Measurements from ENCODE around the gene TMEM260.

The TMEM260 gene

GRCh38 chr14:56579345-56580220 is at the start of gene TMEM260:
TMEM260 (plus strand) TSS chr14:56579798; CDS start chr14:56579915, 117 bp downstream.
- no peaks in the 10 kb centered on the region for H3K36me3 ChIP-seq (ENCODE audit: low read depth)
- H3K27me3 ChIP-seq (ENCODE audit: insufficient read depth, poor library complexity, severe bottlenecking): no peaks in the 10 kb centered on the region
- ATAC-seq (ENCODE audit: low read depth) (peak; percentile 83), DNase-seq (ENCODE audit: low spot score) (peak; percentile 81)
- H3K4me1 ChIP-seq (ENCODE audit: insufficient read depth, poor library complexity, severe bottlenecking): peaks cover 28% of the 10 kb centered on the region
- peak; percentile 99 for TF ChIP-seq CTCF (IDR thresholded peaks at IDR 0.05; ENCODE audit: poor library complexity, severe bottlenecking)
- no peaks in the 10 kb centered on the region for H3K9me3 ChIP-seq (ENCODE audit: severe bottlenecking)
- H3K27ac ChIP-seq (ENCODE audit: poor library complexity, severe bottlenecking): peak within 1 kb of the TSS; percentile 16
- H3K4me3 ChIP-seq (ENCODE audit: severe bottlenecking): peak within 1 kb of the TSS; percentile 98

- Histone ChIP-seq H3K9me3 (ENCODE audit: severe bottlenecking) (no peaks in the 10 kb centered on the region), H3K4me1 (ENCODE audit: insufficient read depth, poor library complexity, severe bottlenecking) (no peaks in the 10 kb centered on the region), H3K4me3 (ENCODE audit: severe bottlenecking) (no peak overlapping the region), H3K27me3 (ENCODE audit: insufficient read depth, poor library complexity, severe bottlenecking) (peaks cover 18% of the 10 kb centered on the region), H3K36me3 (ENCODE audit: low read depth) (no peaks in the 10 kb centered on the region), H3K27ac (ENCODE audit: poor library complexity, severe bottlenecking) (no peak overlapping the region)
- ATAC-seq (ENCODE audit: low read depth) (no peak), DNase-seq (ENCODE audit: low spot score) (no peak)
- no peak for TF ChIP-seq CTCF (IDR thresholded peaks at IDR 0.05; ENCODE audit: poor library complexity, severe bottlenecking)
Observed at GRCh38 chr14:56532546-56532945, 47.1 kb upstream of the TMEM260 start.

GRCh38 chr14:56534656-56535055 is 44.9 kb upstream of the TMEM260 start:
- H3K9me3 ChIP-seq (ENCODE audit: severe bottlenecking): no peaks in the 10 kb centered on the region
- no peak overlapping the region for H3K27ac ChIP-seq (ENCODE audit: poor library complexity, severe bottlenecking)
- no peak for TF ChIP-seq CTCF (IDR thresholded peaks at IDR 0.05; ENCODE audit: poor library complexity, severe bottlenecking)
- DNase-seq (ENCODE audit: low spot score) (no peak), ATAC-seq (ENCODE audit: low read depth) (no peak)
- no peaks in the 10 kb centered on the region for H3K36me3 ChIP-seq (ENCODE audit: low read depth)
- H3K4me3 ChIP-seq (ENCODE audit: severe bottlenecking): no peak overlapping the region
- no peaks in the 10 kb centered on the region for H3K4me1 ChIP-seq (ENCODE audit: insufficient read depth, poor library complexity, severe bottlenecking)
- H3K27me3 ChIP-seq (ENCODE audit: insufficient read depth, poor library complexity, severe bottlenecking): peaks cover 12% of the 10 kb centered on the region

GRCh38 chr14:56539862-56540261 is 39.7 kb upstream of the TMEM260 start:
- H3K4me1 ChIP-seq (ENCODE audit: insufficient read depth, poor library complexity, severe bottlenecking): no peaks in the 10 kb centered on the region
- H3K4me3 ChIP-seq (ENCODE audit: severe bottlenecking): no peak overlapping the region
- H3K9me3 ChIP-seq (ENCODE audit: severe bottlenecking): no peaks in the 10 kb centered on the region
- DNase-seq (ENCODE audit: low spot score) (no peak), ATAC-seq (ENCODE audit: low read depth) (no peak)
- no peak for TF ChIP-seq CTCF (IDR thresholded peaks at IDR 0.05; ENCODE audit: poor library complexity, severe bottlenecking)
- no peak overlapping the region for H3K27ac ChIP-seq (ENCODE audit: poor library complexity, severe bottlenecking)
- H3K36me3 ChIP-seq (ENCODE audit: low read depth): no peaks in the 10 kb centered on the region
- peaks cover 5% of the 10 kb centered on the region for H3K27me3 ChIP-seq (ENCODE audit: insufficient read depth, poor library complexity, severe bottlenecking)

- Histone ChIP-seq H3K4me3 (ENCODE audit: severe bottlenecking) (no peak overlapping the region), H3K4me1 (ENCODE audit: insufficient read depth, poor library complexity, severe bottlenecking) (no peaks in the 10 kb centered on the region), H3K27me3 (ENCODE audit: insufficient read depth, poor library complexity, severe bottlenecking) (peaks cover 7% of the 10 kb centered on the region), H3K27ac (ENCODE audit: poor library complexity, severe bottlenecking) (no peak overlapping the region), H3K36me3 (ENCODE audit: low read depth) (no peaks in the 10 kb centered on the region), H3K9me3 (ENCODE audit: severe bottlenecking) (no peaks in the 10 kb centered on the region)
- DNase-seq (ENCODE audit: low spot score) (no peak), ATAC-seq (ENCODE audit: low read depth) (no peak)
- TF ChIP-seq CTCF (IDR thresholded peaks at IDR 0.05; ENCODE audit: poor library complexity, severe bottlenecking): no peak
Observed at GRCh38 chr14:56543436-56543835, 36.2 kb upstream of the TMEM260 start.
